ENCODE data around the gene NRBP1. TPM values are rescaled to one million over a fixed set of nuclear protein-coding genes. Genes with fewer than 3 reads are reported as not detected.

NRBP1 gene
- total and polyA plus RNA-seq, 4 donors, result 34.3 to 56.9 (median 46.0) TPM

- TF ChIP-seq, protein P1, sequence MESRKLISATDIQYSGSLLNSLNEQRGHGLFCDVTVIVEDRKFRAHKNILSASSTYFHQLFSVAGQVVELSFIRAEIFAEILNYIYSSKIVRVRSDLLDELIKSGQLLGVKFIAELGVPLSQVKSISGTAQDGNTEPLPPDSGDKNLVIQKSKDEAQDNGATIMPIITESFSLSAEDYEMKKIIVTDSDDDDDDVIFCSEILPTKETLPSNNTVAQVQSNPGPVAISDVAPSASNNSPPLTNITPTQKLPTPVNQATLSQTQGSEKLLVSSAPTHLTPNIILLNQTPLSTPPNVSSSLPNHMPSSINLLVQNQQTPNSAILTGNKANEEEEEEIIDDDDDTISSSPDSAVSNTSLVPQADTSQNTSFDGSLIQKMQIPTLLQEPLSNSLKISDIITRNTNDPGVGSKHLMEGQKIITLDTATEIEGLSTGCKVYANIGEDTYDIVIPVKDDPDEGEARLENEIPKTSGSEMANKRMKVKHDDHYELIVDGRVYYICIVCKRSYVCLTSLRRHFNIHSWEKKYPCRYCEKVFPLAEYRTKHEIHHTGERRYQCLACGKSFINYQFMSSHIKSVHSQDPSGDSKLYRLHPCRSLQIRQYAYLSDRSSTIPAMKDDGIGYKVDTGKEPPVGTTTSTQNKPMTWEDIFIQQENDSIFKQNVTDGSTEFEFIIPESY (IDR thresholded peaks at IDR 0.05), result no peak
- TF ChIP-seq RAD21 (IDR thresholded peaks at IDR 0.05) (no peak), TAF1 (conservative IDR thresholded peaks at IDR 0.05) (no peak), FOXA2 (IDR thresholded peaks at IDR 0.05) (no peak), RXRA (IDR thresholded peaks at IDR 0.05) (no peak), YY1 (IDR thresholded peaks at IDR 0.05) (no peak), HNF4G (IDR thresholded peaks at IDR 0.05) (no peak), JUND (IDR thresholded peaks at IDR 0.05) (no peak)
These were observed 35.2 kb upstream of the NRBP1 start (continued) for GRCh38 chr2:27393225-27393624.

GRCh38 chr2:27398962-27399361 lies 29.5 kb upstream of the NRBP1 start:
- TF ChIP-seq HNF4A (conservative IDR thresholded peaks at IDR 0.05), result no peak
- no peak for TF ChIP-seq FOXA1 (IDR thresholded peaks at IDR 0.05)
- no peak for TF ChIP-seq SP1 (IDR thresholded peaks at IDR 0.05)
- TF ChIP-seq, protein P1 (IDR thresholded peaks at IDR 0.05), result no peak
- TF ChIP-seq NR2F2 (IDR thresholded peaks at IDR 0.05), result no peak
- no peak for TF ChIP-seq EGR1 (IDR thresholded peaks at IDR 0.05; ENCODE audit: low read depth in 2 of 2)
- TF ChIP-seq FOXA2 (IDR thresholded peaks at IDR 0.05), result no peak
- TF ChIP-seq TAF1 (conservative IDR thresholded peaks at IDR 0.05), result no peak
- Histone ChIP-seq H3K36me3 (ENCODE audit: control insufficient read depth in 4 of 4, insufficient read depth in 3 of 4, low read depth in 1 of 4, low read length in 3 of 4) (no peaks in the 10 kb centered on the region), H3K4me1 (ENCODE audit: control insufficient read depth in 4 of 4, insufficient read depth in 4 of 4, low read length in 3 of 4) (no peaks in the 10 kb centered on the region), H3K27ac (ENCODE audit: low read depth in 1 of 2, low read length in 2 of 2) (no peak overlapping the region), H3K9ac (ENCODE audit: low read depth in 1 of 2, low read length in 2 of 2) (no peak overlapping the region), H3K9me3 (ENCODE audit: control insufficient read depth in 4 of 4, low read length in 3 of 4) (no peaks in the 10 kb centered on the region), H3K27me3 (ENCODE audit: control insufficient read depth in 4 of 4, insufficient read depth in 4 of 4, low read length in 3 of 4) (no peaks in the 10 kb centered on the region), H3K4me3 (ENCODE audit: low read depth in 1 of 3, low read length in 3 of 3) (no peak overlapping the region)
- DNase-seq (ENCODE audit: low spot score), result no peak
- 98% methylated on average over 5 of the region's 5 CpGs for WGBS

GRCh38 chr2:27400348-27401135 lies 27.9 kb upstream of the NRBP1 start:
- no peaks in the 10 kb centered on the region for H3K4me1 ChIP-seq (ENCODE audit: control insufficient read depth in 4 of 4, insufficient read depth in 4 of 4, low read length in 3 of 4)
- peaks cover 0 to 2% (median 0%) of the 10 kb centered on the region in 4 donors for H3K36me3 ChIP-seq (ENCODE audit: control insufficient read depth in 4 of 4, insufficient read depth in 3 of 4, low read depth in 1 of 4, low read length in 3 of 4)
- H3K27ac ChIP-seq (ENCODE audit: low read depth in 1 of 2, low read length in 2 of 2), result no peak overlapping the region
- H3K9me3 ChIP-seq (ENCODE audit: control insufficient read depth in 4 of 4, low read length in 3 of 4), result no peaks in the 10 kb centered on the region
- no peak overlapping the region for H3K9ac ChIP-seq (ENCODE audit: low read depth in 1 of 2, low read length in 2 of 2)
- no peak overlapping the region for H3K4me3 ChIP-seq (ENCODE audit: low read depth in 1 of 3, low read length in 3 of 3)
- DNase-seq (ENCODE audit: low spot score), result no peak
- WGBS, result 98% methylated on average over 2 of the region's 2 CpGs
- H3K27me3 ChIP-seq (ENCODE audit: control insufficient read depth in 4 of 4, insufficient read depth in 4 of 4, low read length in 3 of 4), result no peaks in the 10 kb centered on the region
- TF ChIP-seq JUND (IDR thresholded peaks at IDR 0.05) (no peak), SP1 (IDR thresholded peaks at IDR 0.05) (no peak), TAF1 (conservative IDR thresholded peaks at IDR 0.05) (no peak), FOXA1 (IDR thresholded peaks at IDR 0.05) (no peak)
- TF ChIP-seq, protein P2, sequence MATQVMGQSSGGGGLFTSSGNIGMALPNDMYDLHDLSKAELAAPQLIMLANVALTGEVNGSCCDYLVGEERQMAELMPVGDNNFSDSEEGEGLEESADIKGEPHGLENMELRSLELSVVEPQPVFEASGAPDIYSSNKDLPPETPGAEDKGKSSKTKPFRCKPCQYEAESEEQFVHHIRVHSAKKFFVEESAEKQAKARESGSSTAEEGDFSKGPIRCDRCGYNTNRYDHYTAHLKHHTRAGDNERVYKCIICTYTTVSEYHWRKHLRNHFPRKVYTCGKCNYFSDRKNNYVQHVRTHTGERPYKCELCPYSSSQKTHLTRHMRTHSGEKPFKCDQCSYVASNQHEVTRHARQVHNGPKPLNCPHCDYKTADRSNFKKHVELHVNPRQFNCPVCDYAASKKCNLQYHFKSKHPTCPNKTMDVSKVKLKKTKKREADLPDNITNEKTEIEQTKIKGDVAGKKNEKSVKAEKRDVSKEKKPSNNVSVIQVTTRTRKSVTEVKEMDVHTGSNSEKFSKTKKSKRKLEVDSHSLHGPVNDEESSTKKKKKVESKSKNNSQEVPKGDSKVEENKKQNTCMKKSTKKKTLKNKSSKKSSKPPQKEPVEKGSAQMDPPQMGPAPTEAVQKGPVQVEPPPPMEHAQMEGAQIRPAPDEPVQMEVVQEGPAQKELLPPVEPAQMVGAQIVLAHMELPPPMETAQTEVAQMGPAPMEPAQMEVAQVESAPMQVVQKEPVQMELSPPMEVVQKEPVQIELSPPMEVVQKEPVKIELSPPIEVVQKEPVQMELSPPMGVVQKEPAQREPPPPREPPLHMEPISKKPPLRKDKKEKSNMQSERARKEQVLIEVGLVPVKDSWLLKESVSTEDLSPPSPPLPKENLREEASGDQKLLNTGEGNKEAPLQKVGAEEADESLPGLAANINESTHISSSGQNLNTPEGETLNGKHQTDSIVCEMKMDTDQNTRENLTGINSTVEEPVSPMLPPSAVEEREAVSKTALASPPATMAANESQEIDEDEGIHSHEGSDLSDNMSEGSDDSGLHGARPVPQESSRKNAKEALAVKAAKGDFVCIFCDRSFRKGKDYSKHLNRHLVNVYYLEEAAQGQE (IDR thresholded peaks at IDR 0.05), result no peak

Data from liver (tissue), 9 donors.